K562 (cell line): Measurements from ENCODE around the gene TOMT. TPM values are rescaled to one million over a fixed set of nuclear protein-coding genes. Genes with fewer than 3 reads are reported as not detected.

Experiments
- ATAC-seq: fragments of 200-7000 bp; cut with Tn5 transposase; 3 replicates; pipeline ENCODE4 v1.9.1; 2020; ENCODE audit warnings: moderate library complexity
- BruUV-seq: library from RNA; stranded (reverse); fragments of 400-500 nt; replicated peaks from 2 replicates; lab custom pipeline; 2021; lab: Mats Ljungman, UMichigan
- CTCF ChIA-PET: fragments of 300-600 bp; formaldehyde crosslinking; extraction: SDS; loops from one replicate; lab custom pipeline; 2021; ENCODE audit warnings: low intra/inter-chr PET ratio; lab: Yijun Ruan, JAX
- POLR2A ChIA-PET: fragments of 300-600, 350-650 bp; sonication (Branson Sonifier 250); formaldehyde crosslinking; extraction: SDS; loops from one replicate; lab custom pipeline; 2021; ENCODE audit warnings: antibody characterized with exemption, inconsistent platforms; lab: Yijun Ruan, JAX
- DNase-seq, 4 experiments: peaks; one replicate each; pipeline versions ENCODE4 v3.0.0 to v3.0.0-alpha.2; 2011 to 2018; ENCODE audit warnings: low spot score in 3 of 4, mixed read lengths in 3 of 4; ENCODE audit errors: extremely low read depth in 1 of 4
- FAIRE-seq: peaks from 2 replicates; lab custom pipeline; 2011; peaks lifted over from hg19 to GRCh38; lab: Jason Lieb, UNC
- H2AFZ ChIP-seq: 2 replicates; pipeline ENCODE4 v1.6.0; 2011; ENCODE audit warnings: low read depth, low read length, control low read depth, inconsistent platforms
- H3K27ac ChIP-seq: fragments of 200-600 bp; 3 replicates; pipeline ENCODE4 v1.8.0; 2011; ENCODE audit warnings: low read depth, mild to moderate bottlenecking, control low read depth, inconsistent platforms, low read length, moderate library complexity, mixed read lengths; ENCODE audit errors: extremely low read depth
- H3K27me3 ChIP-seq, 2 experiments: fragments of 300-600 bp in 1 of 2; 2 replicates in 1 of 2; 3 replicates in 1 of 2; pipeline versions ENCODE4 v1.6.0 to v1.8.0; 2011; ENCODE audit warnings: inconsistent platforms in 2 of 2, low read length in 2 of 2, mild to moderate bottlenecking in 1 of 2, mixed read lengths in 1 of 2, moderate library complexity in 1 of 2; ENCODE audit not compliant: control insufficient read depth in 2 of 2, insufficient read depth in 2 of 2
- H3K36me3 ChIP-seq: fragments of 300-600 bp; 3 replicates; pipeline ENCODE4 v1.8.0; 2011; ENCODE audit warnings: mild to moderate bottlenecking, low read length, inconsistent platforms; ENCODE audit not compliant: control insufficient read depth, insufficient read depth
- H3K4me1 ChIP-seq, 2 experiments: fragments of 200-600 bp in 1 of 2; replicated peaks in 1 of 2; 2 replicates in 1 of 2; 3 replicates in 1 of 2; pipeline versions ENCODE4 v1.5.1 to v1.8.0; 2011; ENCODE audit warnings: inconsistent platforms in 2 of 2, low read length in 2 of 2, mild to moderate bottlenecking in 1 of 2, mixed read lengths in 1 of 2, moderate library complexity in 1 of 2; ENCODE audit not compliant: control insufficient read depth in 2 of 2, insufficient read depth in 2 of 2
- H3K4me2 ChIP-seq: 2 replicates; pipeline ENCODE4 v1.6.1; 2011; ENCODE audit warnings: low read length, control low read depth, inconsistent platforms, mixed read lengths; ENCODE audit not compliant: insufficient read depth
- H3K4me3 ChIP-seq: fragments of 200-600 bp; sonication (generic), shearing (Covaris generic); 2 replicates; pipeline ENCODE4 v1.5.1; 2016; ENCODE audit warnings: control low read depth, inconsistent platforms
- H3K79me2 ChIP-seq: fragments of 200-600 bp; 3 replicates; pipeline ENCODE4 v1.8.0; 2011; ENCODE audit warnings: low read length, inconsistent platforms; ENCODE audit not compliant: control insufficient read depth, insufficient read depth
- H3K9ac ChIP-seq, 2 experiments: 2 replicates each; pipeline versions ENCODE4 v1.6.0 to v1.6.1; 2011; ENCODE audit warnings: low read depth in 2 of 2, low read length in 2 of 2, control low read depth in 1 of 2, inconsistent platforms in 1 of 2, mild to moderate bottlenecking in 1 of 2, mixed read lengths in 1 of 2; ENCODE audit not compliant: insufficient read depth in 1 of 2
- H3K9me1 ChIP-seq: one replicate; pipeline ENCODE4 v1.6.0; 2011; ENCODE audit warnings: inconsistent platforms, mild to moderate bottlenecking, low read length, moderate library complexity; ENCODE audit not compliant: control insufficient read depth, insufficient read depth
- H3K9me3 ChIP-seq: replicated peaks from 2 replicates; pipeline ENCODE4 v1.5.1; 2011; ENCODE audit warnings: low read depth, low read length, inconsistent platforms; ENCODE audit not compliant: control insufficient read depth, insufficient read depth
- H4K20me1 ChIP-seq: replicated peaks from 2 replicates; pipeline ENCODE4 v1.6.1; 2011; ENCODE audit warnings: low read length, inconsistent platforms, mixed read lengths; ENCODE audit not compliant: control insufficient read depth, insufficient read depth
- AFF1 ChIP-seq, 2 experiments: fragments of 450-650 bp; IDR thresholded peaks; 2 replicates each; pipeline ENCODE4 v1.6.1; 2018; ENCODE audit warnings: mild to moderate bottlenecking in 2 of 2, low read depth in 1 of 2; ENCODE audit not compliant: partially characterized antibody in 2 of 2
- ARID3A ChIP-seq: IDR thresholded peaks from 2 replicates; pipeline ENCODE4 v1.6.1; 2012; ENCODE audit warnings: low read depth, low read length, improper control_type of control experiment, borderline replicate concordance
- ATF1 ChIP-seq, 2 experiments: fragments of 450-650 bp in 1 of 2; IDR thresholded peaks; 2 replicates each; pipeline ENCODE4 v1.6.1; 2016; ENCODE audit warnings: missing compliant biosample characterization in 1 of 2, missing genetic modification characterization in 1 of 2
- CC2D1A ChIP-seq: fragments of 450-650 bp; IDR thresholded peaks from 2 replicates; pipeline ENCODE4 v1.6.1; 2017; ENCODE audit warnings: mild to moderate bottlenecking
- CHCHD3 ChIP-seq: fragments of 250-450 bp; sonication (Bioruptor Pico); IDR thresholded peaks from 2 replicates; pipeline ENCODE4 v2.1.2; 2022; ENCODE audit warnings: mild to moderate bottlenecking
- CHD4 ChIP-seq: fragments of 200-600 bp; sonication (generic); IDR thresholded peaks from 3 replicates; pipeline ENCODE4 v1.6.1; 2012; ENCODE audit warnings: low read depth, mild to moderate bottlenecking, mixed read lengths, low read length, inconsistent platforms; ENCODE audit not compliant: insufficient read depth, insufficient replicate concordance, poor library complexity, severe bottlenecking
- DNMT1 ChIP-seq: fragments of 450-650 bp; IDR thresholded peaks from 2 replicates; pipeline ENCODE4 v1.6.1; 2016; ENCODE audit warnings: antibody characterized with exemption, mild to moderate bottlenecking
- DPF2 ChIP-seq: fragments of 450-650 bp; IDR thresholded peaks from 2 replicates; pipeline ENCODE4 v1.6.1; 2016
- GTF2E2 ChIP-seq: fragments of 200-800 bp; sonication (Bioruptor generic); IDR thresholded peaks from 2 replicates; pipeline ENCODE4 v1.6.1; 2016; ENCODE audit warnings: missing genetic modification characterization, missing compliant biosample characterization
- HMG20A ChIP-seq: fragments of 450-650 bp; formaldehyde crosslinking; conservative IDR thresholded peaks from 2 replicates; pipeline ENCODE4 v1.4.0; 2020; ENCODE audit warnings: mild to moderate bottlenecking, mixed read lengths
- HNRNPLL ChIP-seq: fragments of 200-400 bp; formaldehyde crosslinking; IDR thresholded peaks from 2 replicates; pipeline ENCODE4 v1.6.1; 2017; ENCODE audit warnings: low read length, low read depth, mild to moderate bottlenecking; ENCODE audit not compliant: poor library complexity, severe bottlenecking
- RFX1 ChIP-seq: fragments of 450-650 bp; IDR thresholded peaks from 2 replicates; pipeline ENCODE4 v1.6.1; 2016; ENCODE audit warnings: mild to moderate bottlenecking, moderate library complexity
- SP1 ChIP-seq: sonication (generic); formaldehyde crosslinking; IDR thresholded peaks from 2 replicates; pipeline ENCODE4 v1.8.1; 2022; ENCODE audit warnings: mild to moderate bottlenecking, missing genetic modification reagents
- STAT5B ChIP-seq: fragments of 250-450 bp; sonication (Bioruptor Pico); IDR thresholded peaks from 2 replicates; pipeline ENCODE4 v1.8.0; 2021; ENCODE audit warnings: mild to moderate bottlenecking, inconsistent platforms
- TOE1 ChIP-seq, 2 experiments: fragments of 450-650 bp in 1 of 2; sonication (generic) in 1 of 2; formaldehyde crosslinking in 1 of 2; IDR thresholded peaks; 2 replicates each; pipeline versions ENCODE4 v1.7.1 to v1.8.0; 2016 to 2022; ENCODE audit warnings: borderline replicate concordance in 2 of 2, mild to moderate bottlenecking in 2 of 2, antibody characterized with exemption in 1 of 2, inconsistent platforms in 1 of 2, low read depth in 1 of 2, missing genetic modification reagents in 1 of 2, moderate library complexity in 1 of 2
- ZNF354B ChIP-seq: fragments of 250-450 bp; sonication (Bioruptor Pico); IDR thresholded peaks from 2 replicates; pipeline ENCODE4 v1.4.0; 2020
- ZSCAN29 ChIP-seq: fragments of 450-650 bp; IDR thresholded peaks from 2 replicates; pipeline ENCODE4 v1.6.1; 2017
- WGBS: fragments of 100-300 bp; shearing (Covaris generic); methylation state at CpG from one replicate; pipeline ENCODE4 v1.1.6; 2016; ENCODE audit warnings: low coverage, mixed read lengths; ENCODE audit not compliant: insufficient coverage; ENCODE audit errors: missing lambda C conversion rate; 5-methylcytosine and 5-hydroxymethylcytosine counted together
- in situ Hi-C: fragments of 300-500 bp; cut with MboI; formaldehyde crosslinking; loops from 4 replicates; pipeline ENCODE4 v1.15.0; 2018; ENCODE audit warnings: inconsistent platforms, mixed read lengths
- intact Hi-C: fragments of 100-400 bp; cut with micrococcal nuclease; formaldehyde crosslinking; loops from 2 replicates; pipeline ENCODE4 v1.14.2; 2022
- polyA plus RNA-seq, 8 experiments: library from polyadenylated mRNA; depleted of rRNA in 4 of 8; stranded (reverse) in 5 of 8; unstranded in 3 of 8; fragments of >200 nt; fragmentation: Nextera tagmentation in 2 of 8; fragmentation: Illumina TruSeq in 1 of 8; extraction: Ambion mirVana in 2 of 8; extraction: Trizol in 1 of 8; gene quantifications; 2 replicates each; pipeline versions ENCODE4 v1.2.1 to v1.2.3, GENCODE V29; 2011 to 2014; ENCODE audit warnings: inconsistent platforms in 1 of 8, missing spikeins in 1 of 8
- total RNA-seq, 7 experiments: library from RNA; depleted of rRNA in 6 of 7; stranded (reverse); fragments of >200 nt in 6 of 7; fragmentation: Illumina TruSeq in 2 of 7; extraction: Trizol in 2 of 7; gene quantifications; 2 replicates each; pipeline versions ENCODE4 v1.2.1 to v1.2.3, GENCODE V29; 2011 to 2021; ENCODE audit warnings: low replicate concordance in 1 of 7

The TOMT gene
- total and polyA plus RNA-seq, 9 of the 15 experiments (the other 6 are each of a cell fraction or from before 2014, with no cell fraction given) = not detected

DNA sequence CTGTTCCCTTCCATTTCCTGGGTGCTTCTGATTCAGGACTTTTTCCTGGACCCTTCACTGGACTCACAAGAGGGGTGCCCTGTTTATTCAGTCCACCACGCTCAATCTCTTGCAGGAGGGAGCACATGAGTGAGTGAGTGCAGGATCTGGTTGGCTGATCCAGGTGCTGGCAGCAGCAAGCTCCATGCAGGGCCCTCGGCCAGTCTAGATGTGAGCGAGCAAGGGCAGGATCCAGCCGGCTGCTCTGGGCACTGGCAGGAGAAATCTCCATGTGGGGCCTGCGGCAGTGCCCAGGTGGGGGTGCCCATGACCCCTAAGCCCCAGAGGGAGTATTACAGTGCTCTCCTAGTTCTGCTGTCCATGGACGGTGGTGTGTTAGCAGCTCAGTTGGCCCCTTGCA lies 18.3 kb downstream of the TOMT start (continued):
- TF ChIP-seq AFF1 (IDR thresholded peaks at IDR 0.05; ENCODE audit: low read depth in 1 of 2, partially characterized antibody in 2 of 2) = no peak

DNA sequence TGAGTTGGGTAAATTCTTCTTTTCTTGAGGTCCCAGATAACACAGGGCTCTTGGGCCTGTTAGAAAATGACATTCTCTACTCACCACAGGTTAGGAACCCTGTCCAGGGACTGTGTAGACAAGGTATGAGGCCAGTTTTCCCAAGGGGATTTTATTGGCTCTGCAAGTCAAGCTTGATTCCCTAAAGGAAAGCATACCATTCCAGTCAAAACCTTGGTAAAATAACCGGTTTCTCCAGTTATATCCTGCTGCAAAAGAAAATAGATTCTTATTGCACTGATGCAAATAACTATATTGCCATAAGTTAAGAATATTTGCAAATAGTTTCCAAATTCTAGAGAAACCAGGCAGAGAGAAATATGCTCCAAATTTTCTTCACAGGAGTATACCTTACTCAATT lies 20.2 kb downstream of the TOMT start:
- Histone ChIP-seq H2AFZ (no peak overlapping the region), H3K27me3 (no peaks in the 10 kb centered on the region), H3K4me3 (no peak overlapping the region), H3K36me3 (no peaks in the 10 kb centered on the region), H3K79me2 (no peaks in the 10 kb centered on the region), H3K4me2 (no peak overlapping the region), H3K9me3 (no peaks in the 10 kb centered on the region; the same call in 1 of the 2 replicates), H3K27ac (no peak overlapping the region), H3K9ac (no peak overlapping the region), H3K4me1 (peaks cover 12 to 17% of the 10 kb centered on the region in 2 experiments), H3K9me1 (no peaks in the 10 kb centered on the region), H4K20me1 (no peaks in the 10 kb centered on the region)
- ChIA-PET POLR2A (interaction anchor here (0.7 to 1.2 kb wide), 5 partner anchors 10 to 14 kb away, joined by 3 to 5 read pairs (median 3); partner anchors contain the start of genes ANAPC15 and FOLR3), CTCF (no interaction called here)
- no TSS peak for BruUV-seq
- intact Hi-C loops = no loop called here
- ATAC-seq (no peak), FAIRE-seq (no peak), DNase-seq (no peak)
- in situ Hi-C loops = no loop called here
- 0% methylated on average over 1 of the region's 1 CpG for WGBS
- TF ChIP-seq ATF1 (CRISPR knock-in tag; IDR thresholded peaks at IDR 0.05) (no peak), ATF1 (tag; IDR thresholded peaks at IDR 0.05) (no peak), CHCHD3 (CRISPR knock-in tag) (no peak), RFX1 (no peak), TOE1 (IDR thresholded peaks at IDR 0.05; ENCODE audit: borderline replicate concordance) (no peak), TOE1 (CRISPR knock-in tag; IDR thresholded peaks at IDR 0.05; ENCODE audit: borderline replicate concordance, low read depth) (no peak), SP1 (CRISPR knock-in tag) (no peak), DPF2 (no peak), GTF2E2 (tag) (no peak), HNRNPLL (no peak), CHD4 (no peak), ZSCAN29 (no peak), STAT5B (CRISPR knock-in tag) (no peak), HMG20A (CRISPR knock-in tag) (no peak), ARID3A (no peak), ZNF354B (no peak), DNMT1 (no peak), CC2D1A (no peak)
